Neural cell (in vitro differentiated cells): ENCODE measurements around the gene IL11. TPM values are rescaled to one million over a fixed set of nuclear protein-coding genes. Genes with fewer than 3 reads are reported as not detected.

Experiments used
- H2AFZ ChIP-seq: fragments of 200-600, 300-800 bp; sonication (generic), shearing (Covaris generic); 2 replicates; pipeline ENCODE4 v1.6.0; 2014; ENCODE audit warnings: low read depth, mild to moderate bottlenecking, antibody characterized with exemption, low read length, moderate library complexity
- H3F3A ChIP-seq: fragments of 200-600 bp; shearing (Covaris generic); 2 replicates; pipeline ENCODE4 v1.6.1; 2016; ENCODE audit warnings: mild to moderate bottlenecking, moderate library complexity, mixed read lengths, antibody characterized with exemption, low read length; ENCODE audit not compliant: insufficient read depth, poor library complexity, severe bottlenecking
- H3K27ac ChIP-seq: fragments of 200-600, 300-800 bp; sonication (generic), shearing (Covaris generic); 2 replicates; pipeline ENCODE4 v1.5.1; 2014; ENCODE audit warnings: mild to moderate bottlenecking, low read length, moderate library complexity
- H3K27me3 ChIP-seq: fragments of 300-800, 200-600 bp; sonication (generic), shearing (Covaris generic); 2 replicates; pipeline ENCODE4 v1.6.0; 2014; ENCODE audit warnings: mild to moderate bottlenecking, low read depth, low read length, moderate library complexity; ENCODE audit not compliant: insufficient read depth
- H3K36me3 ChIP-seq: fragments of 300-800, 200-600 bp; sonication (generic), shearing (Covaris generic); 2 replicates; pipeline ENCODE4 v1.5.1; 2014; ENCODE audit warnings: mild to moderate bottlenecking, antibody characterized with exemption, low read length, moderate library complexity; ENCODE audit not compliant: insufficient read depth
- H3K4me2 ChIP-seq: fragments of 300-800, 200-600 bp; sonication (generic), shearing (Covaris generic); 2 replicates; pipeline ENCODE4 v1.6.0; 2014; ENCODE audit warnings: mild to moderate bottlenecking, low read length
- H3K4me3 ChIP-seq: fragments of 300-800, 200-600 bp; sonication (generic), shearing (Covaris generic); 2 replicates; pipeline ENCODE4 v1.5.1; 2014; ENCODE audit warnings: mild to moderate bottlenecking, low read length, moderate library complexity
- H3K79me2 ChIP-seq: fragments of 200-600 bp; shearing (Covaris generic); replicated peaks from 2 replicates; pipeline ENCODE4 v1.6.0; 2014; ENCODE audit warnings: mild to moderate bottlenecking, low read length, moderate library complexity; ENCODE audit not compliant: insufficient read depth
- H3K9ac ChIP-seq: fragments of 300-800, 200-600 bp; sonication (generic), shearing (Covaris generic); 2 replicates; pipeline ENCODE4 v1.6.1; 2016; ENCODE audit warnings: mild to moderate bottlenecking, low read length, mixed read lengths
- H3K9me2 ChIP-seq: fragments of 200-600 bp; shearing (Covaris generic); 2 replicates; pipeline ENCODE4 v1.6.1; 2016; ENCODE audit warnings: mild to moderate bottlenecking, low read length, mixed read lengths; ENCODE audit not compliant: insufficient read depth
- H3K9me3 ChIP-seq: fragments of 200-600, 300-800 bp; sonication (generic), shearing (Covaris generic); 2 replicates; pipeline ENCODE4 v1.6.1; 2016; ENCODE audit warnings: mild to moderate bottlenecking, mixed run types, low read length, moderate library complexity, mixed read lengths
- H4K20me1 ChIP-seq: fragments of 200-600 bp; shearing (Covaris generic); 2 replicates; pipeline ENCODE4 v1.6.1; 2016; ENCODE audit warnings: mild to moderate bottlenecking, mixed run types; ENCODE audit not compliant: insufficient read depth
- CTCF ChIP-seq: fragments of 450-650 bp; IDR thresholded peaks from 2 replicates; pipeline ENCODE4 v1.5.1; 2014; ENCODE audit warnings: antibody characterized with exemption, mild to moderate bottlenecking, moderate library complexity; ENCODE audit not compliant: poor library complexity, severe bottlenecking
- EP300 ChIP-seq: fragments of 450-650 bp; conservative IDR thresholded peaks from 2 replicates; pipeline ENCODE4 v1.6.1; 2014; ENCODE audit warnings: antibody characterized with exemption, mild to moderate bottlenecking, moderate library complexity; ENCODE audit not compliant: poor library complexity, severe bottlenecking
- EZH2 ChIP-seq: fragments of 200-600, 300-800 bp; shearing (Covaris generic), sonication (generic); IDR thresholded peaks from 2 replicates; pipeline ENCODE4 v1.6.1; 2014; ENCODE audit warnings: antibody characterized with exemption, low read length, borderline replicate concordance, mild to moderate bottlenecking; ENCODE audit not compliant: insufficient read depth, poor library complexity, severe bottlenecking
- MXI1 ChIP-seq: fragments of 450-650 bp; conservative IDR thresholded peaks from 2 replicates; pipeline ENCODE4 v1.6.1; 2014; ENCODE audit warnings: antibody characterized with exemption, mild to moderate bottlenecking; ENCODE audit not compliant: poor library complexity, severe bottlenecking
- POLR2AphosphoS5 ChIP-seq: IDR thresholded peaks from 2 replicates; pipeline ENCODE4 v1.6.1; 2012
- RAD21 ChIP-seq: fragments of 450-650 bp; conservative IDR thresholded peaks from 2 replicates; pipeline ENCODE4 v1.6.1; 2014; ENCODE audit warnings: antibody characterized with exemption, mild to moderate bottlenecking, moderate library complexity
- REST ChIP-seq: IDR thresholded peaks from 2 replicates; pipeline ENCODE4 v1.6.1; 2012; ENCODE audit warnings: borderline replicate concordance
- SMC3 ChIP-seq: fragments of 450-650 bp; conservative IDR thresholded peaks from 2 replicates; pipeline ENCODE4 v1.6.1; 2014; ENCODE audit warnings: antibody characterized with exemption, mild to moderate bottlenecking, moderate library complexity; ENCODE audit not compliant: poor library complexity
- TAF1 ChIP-seq: IDR thresholded peaks from 2 replicates; pipeline ENCODE4 v1.6.1; 2012; ENCODE audit warnings: low read depth
- polyA plus RNA-seq: library from polyadenylated mRNA; depleted of rRNA; stranded (reverse); fragments of >200 nt; gene quantifications from 2 replicates; pipeline ENCODE4 v1.2.3, GENCODE V29; 2014

The IL11 gene
- polyA plus RNA-seq, 1 donor from 2014 or later: 0.62 TPM

GRCh38 chr19:55345101-55345817, 25.0 kb downstream of the IL11 start:
- H3K4me3 ChIP-seq: no peak overlapping the region
- no peak overlapping the region for H3K4me2 ChIP-seq
- H3K27ac ChIP-seq: no peak overlapping the region
- no peaks in the 10 kb centered on the region for H3K36me3 ChIP-seq
- no peaks in the 10 kb centered on the region for H3K27me3 ChIP-seq
- H2AFZ ChIP-seq: no peak overlapping the region
- H3K9me2 ChIP-seq: no peaks in the 10 kb centered on the region
- H3K79me2 ChIP-seq: peaks cover 7% of the 10 kb centered on the region
- no peak overlapping the region for H3K9ac ChIP-seq
- peaks cover 5% of the 10 kb centered on the region for H4K20me1 ChIP-seq
- no peaks in the 10 kb centered on the region for H3F3A ChIP-seq
- no peaks in the 10 kb centered on the region for H3K9me3 ChIP-seq
- no peak for TF ChIP-seq POLR2AphosphoS5
- no peak for TF ChIP-seq RAD21
- TF ChIP-seq SMC3: no peak
- no peak for TF ChIP-seq REST
- no peak for TF ChIP-seq EP300
- no peak for TF ChIP-seq TAF1
- TF ChIP-seq CTCF: no peak
- no peak for TF ChIP-seq EZH2
- no peak for TF ChIP-seq MXI1

- Histone ChIP-seq H2AFZ (no peak overlapping the region), H3K27ac (no peak overlapping the region), H3K27me3 (no peaks in the 10 kb centered on the region), H3F3A (no peaks in the 10 kb centered on the region), H3K9me2 (no peaks in the 10 kb centered on the region), H4K20me1 (peaks cover 5% of the 10 kb centered on the region), H3K4me3 (no peak overlapping the region), H3K4me2 (no peak overlapping the region), H3K79me2 (peaks cover 10% of the 10 kb centered on the region), H3K9me3 (no peaks in the 10 kb centered on the region), H3K9ac (no peak overlapping the region), H3K36me3 (no peaks in the 10 kb centered on the region)
- TF ChIP-seq RAD21: no peak
- no peak for TF ChIP-seq EZH2
- TF ChIP-seq REST: no peak
- TF ChIP-seq SMC3: no peak
Measured at GRCh38 chr19:55344444-55344843, 25.8 kb downstream of the IL11 start.
